Measurements from ENCODE around the gene CATSPERE. TPM values are rescaled to one million over a fixed set of nuclear protein-coding genes. Genes with fewer than 3 reads are reported as not detected.

CATSPERE gene
- total and polyA plus RNA-seq, 11 donors = 0.07 to 1.2 (median 0.25) TPM

DNA sequence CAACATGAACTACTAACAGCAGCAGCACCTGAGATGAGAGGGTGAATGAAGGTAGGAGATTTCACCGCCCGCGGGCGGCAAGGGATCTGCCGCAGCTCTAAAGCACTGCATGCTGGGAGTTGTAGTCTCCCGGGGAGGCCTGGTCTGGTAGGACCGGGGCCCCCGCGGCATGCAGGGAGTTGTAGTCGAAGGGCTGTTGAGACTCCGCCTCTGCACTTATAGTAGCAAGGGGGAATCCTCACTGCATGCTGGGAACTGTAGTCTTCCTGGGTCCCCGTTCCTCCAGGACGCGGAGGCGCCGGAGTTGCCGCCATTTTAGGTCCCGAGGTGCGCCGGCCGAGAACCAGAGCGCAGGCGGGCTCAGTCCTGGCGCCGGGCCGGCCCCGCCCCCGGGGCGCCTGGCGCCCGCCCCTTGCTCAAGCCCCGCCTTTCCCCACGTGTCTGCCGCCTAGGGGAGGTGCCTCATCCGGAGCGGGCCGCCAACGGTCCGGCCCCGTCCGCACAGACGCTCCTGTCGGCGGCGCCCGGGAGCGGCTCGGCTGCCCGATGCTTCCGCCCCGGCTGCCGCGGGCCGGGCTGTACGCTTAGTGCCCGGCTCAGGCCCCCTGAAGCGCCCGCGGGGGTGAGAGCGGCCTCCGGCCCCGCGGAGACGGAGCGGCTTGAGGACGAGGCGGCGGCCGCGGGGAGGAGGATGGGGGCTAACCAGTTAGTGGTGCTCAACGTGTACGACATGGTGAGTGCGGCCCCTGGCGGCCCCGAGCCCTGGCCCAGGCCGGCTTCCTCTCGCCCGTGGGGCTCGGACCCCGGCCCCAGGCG lies 191.8 kb downstream of the CATSPERE start, which contains the start of gene DESI2:
DESI2 (plus strand) TSS at position 504 of the 816 bp plus-strand sequence; CDS start at position 692, 188 bp downstream.
- TF ChIP-seq, protein P1, sequence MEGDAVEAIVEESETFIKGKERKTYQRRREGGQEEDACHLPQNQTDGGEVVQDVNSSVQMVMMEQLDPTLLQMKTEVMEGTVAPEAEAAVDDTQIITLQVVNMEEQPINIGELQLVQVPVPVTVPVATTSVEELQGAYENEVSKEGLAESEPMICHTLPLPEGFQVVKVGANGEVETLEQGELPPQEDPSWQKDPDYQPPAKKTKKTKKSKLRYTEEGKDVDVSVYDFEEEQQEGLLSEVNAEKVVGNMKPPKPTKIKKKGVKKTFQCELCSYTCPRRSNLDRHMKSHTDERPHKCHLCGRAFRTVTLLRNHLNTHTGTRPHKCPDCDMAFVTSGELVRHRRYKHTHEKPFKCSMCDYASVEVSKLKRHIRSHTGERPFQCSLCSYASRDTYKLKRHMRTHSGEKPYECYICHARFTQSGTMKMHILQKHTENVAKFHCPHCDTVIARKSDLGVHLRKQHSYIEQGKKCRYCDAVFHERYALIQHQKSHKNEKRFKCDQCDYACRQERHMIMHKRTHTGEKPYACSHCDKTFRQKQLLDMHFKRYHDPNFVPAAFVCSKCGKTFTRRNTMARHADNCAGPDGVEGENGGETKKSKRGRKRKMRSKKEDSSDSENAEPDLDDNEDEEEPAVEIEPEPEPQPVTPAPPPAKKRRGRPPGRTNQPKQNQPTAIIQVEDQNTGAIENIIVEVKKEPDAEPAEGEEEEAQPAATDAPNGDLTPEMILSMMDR (IDR thresholded peaks at IDR 0.05) = peak; percentile 32 to 77 (median 58)
- TF ChIP-seq POLR2A (IDR thresholded peaks at IDR 0.05) = peak; percentile 87 to 98
- H3K4me1 ChIP-seq = peaks cover 4 to 48% (median 30%) of the 10 kb centered on the region in 12 donors
- intact Hi-C loops (cut with DNase I) = loop anchor here in 8 of 10 donors (1.0 to 10.0 kb wide), 13 partner anchors 20 to 390 kb away; partner anchors contain the start of genes ADSS2 (in 6 of the 8), CATSPERE (in 2 of the 8), COX20 (in 1 of the 8) and HNRNPU (in 1 of the 8)
- no peaks in the 10 kb centered on the region for H3K9me3 ChIP-seq
- DNase-seq (peak; percentile 98 to 99 (median 99)), ATAC-seq (peak; percentile 97 to 99 (median 98))
- H3K27ac ChIP-seq = peak within 1 kb of the TSS; percentile 83 to 98 (median 96)
- H3K4me3 ChIP-seq = peak within 1 kb of the TSS; percentile 51 to 99 (median 88)
- H3K27me3 ChIP-seq = no peaks in the 10 kb centered on the region
- H3K36me3 ChIP-seq = peaks cover 0 to 8% (median 0%) of the 10 kb centered on the region in 9 donors
- WGBS, 4 donors = 0 to 1% (median 0%) methylated on average over 17 to 81 of the region's 81 CpGs

DNA sequence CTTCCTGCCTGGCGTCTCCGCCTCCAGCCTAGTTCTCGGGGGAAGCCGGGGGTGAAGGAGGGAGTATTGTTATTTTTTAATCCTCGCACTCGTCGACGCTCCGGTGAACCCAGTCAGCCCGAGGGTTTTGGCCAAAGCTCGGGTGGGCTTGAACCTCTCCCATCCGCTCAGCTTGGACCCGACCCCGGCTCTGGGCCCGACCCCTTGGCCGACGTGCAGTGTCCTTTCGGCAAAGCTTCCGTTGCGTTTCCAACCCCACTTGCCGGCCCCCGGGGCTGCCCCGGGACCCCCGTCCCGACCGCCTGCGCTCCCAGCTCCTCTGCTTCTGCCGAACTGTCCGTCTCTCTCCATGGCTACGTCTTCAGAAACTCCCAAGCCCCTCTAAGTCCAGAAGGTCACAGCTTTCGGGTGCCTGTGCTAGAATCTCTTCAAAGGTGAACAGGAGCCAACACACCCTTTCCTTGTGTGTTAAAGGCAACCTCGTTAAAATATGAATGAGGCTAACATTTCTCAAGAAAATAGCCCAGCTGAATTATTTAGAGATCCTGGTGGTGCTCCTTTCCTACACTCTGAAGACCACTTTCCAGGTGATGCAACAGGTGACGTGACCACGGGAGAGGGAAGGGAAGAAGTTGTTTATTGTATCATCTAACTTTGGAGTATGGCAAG lies 192.5 kb downstream of the CATSPERE start:
- WGBS, 4 donors = 1 to 2% (median 1%) methylated on average over 15 to 34 of the region's 34 CpGs
- Histone ChIP-seq H3K9me3 (no peaks in the 10 kb centered on the region), H3K27me3 (no peaks in the 10 kb centered on the region), H3K27ac (peak overlapping the region; percentile 83 to 98 (median 96)), H3K4me1 (peaks cover 4 to 55% (median 36%) of the 10 kb centered on the region in 12 donors), H3K36me3 (peaks cover 0 to 8% (median 0%) of the 10 kb centered on the region in 9 donors), H3K4me3 (peak overlapping the region; percentile 51 to 99 (median 88))
- no peak for ATAC-seq
- TF ChIP-seq, protein P1 (IDR thresholded peaks at IDR 0.05) = peak in 1 of 12 donors; percentile 5
- no peak for TF ChIP-seq POLR2A (IDR thresholded peaks at IDR 0.05)
- DNase-seq = peak in 2 of 5 donors; percentile 20 to 50
- intact Hi-C loops (cut with DNase I) = loop anchor here in 8 of 10 donors (2.0 to 10.0 kb wide), 12 partner anchors 19 to 389 kb away; partner anchors contain the start of genes ADSS2 (in 6 of the 8), CATSPERE (in 1 of the 8), COX20 (in 1 of the 8) and HNRNPU (in 1 of the 8)

DNA sequence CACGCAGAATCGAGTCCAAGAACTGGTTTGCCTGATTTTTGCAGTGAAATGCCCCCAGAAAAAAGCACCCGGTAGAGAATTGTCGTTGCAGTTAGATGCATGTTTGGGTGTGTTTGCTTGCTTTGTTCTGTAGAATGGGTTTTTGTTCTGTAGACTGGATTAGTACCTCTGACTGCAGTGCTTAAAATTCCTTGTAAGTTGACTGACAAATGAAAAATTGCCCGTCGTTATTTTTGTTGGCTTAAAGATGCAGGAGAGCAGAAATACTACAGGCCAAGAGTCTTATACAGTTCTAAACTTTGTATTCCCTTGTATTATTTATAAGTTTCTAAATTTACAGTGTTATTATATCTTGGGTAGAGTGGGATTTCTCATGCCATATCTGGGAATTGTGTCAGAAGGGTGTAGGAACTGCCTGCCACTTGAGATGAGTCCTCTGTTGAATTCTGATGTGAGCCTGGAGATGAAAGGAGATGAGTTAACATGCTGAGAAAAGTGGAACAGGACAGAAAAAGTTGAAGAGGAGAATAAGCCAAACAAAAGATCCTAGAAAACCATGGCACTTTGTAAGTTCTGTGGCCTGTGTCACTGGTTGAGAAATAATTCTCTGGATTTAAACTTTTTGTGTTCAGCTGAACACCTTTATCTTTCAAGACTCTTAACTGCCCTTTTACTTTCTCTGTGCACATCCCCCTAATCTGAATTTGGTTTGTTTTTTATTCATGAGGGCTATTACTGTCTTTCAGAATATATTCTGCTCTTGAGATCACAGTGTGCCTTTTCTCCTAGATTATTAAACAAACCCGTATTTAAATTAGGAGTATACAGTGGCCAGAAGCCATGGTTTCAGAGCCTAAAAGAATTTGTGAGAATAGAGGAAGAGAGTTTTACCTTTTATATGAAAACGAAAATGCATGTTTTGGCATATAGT lies 193.3 kb downstream of the CATSPERE start:
- H3K4me1 ChIP-seq = peaks cover 4 to 58% (median 36%) of the 10 kb centered on the region in 12 donors
- ATAC-seq = no peak
- H3K9me3 ChIP-seq = no peaks in the 10 kb centered on the region
- no peaks in the 10 kb centered on the region for H3K27me3 ChIP-seq
- peak overlapping the region; percentile 51 to 99 (median 88) for H3K4me3 ChIP-seq
- no peak for TF ChIP-seq POLR2A (IDR thresholded peaks at IDR 0.05)
- TF ChIP-seq, protein P1 (IDR thresholded peaks at IDR 0.05) = no peak
- DNase-seq = no peak
- intact Hi-C loops (cut with DNase I) = loop anchor here in 8 of 10 donors (5.0 to 10.0 kb wide), 8 partner anchors 143 to 320 kb away; partner anchors contain the start of genes ADSS2 (in 5 of the 8), CATSPERE (in 1 of the 8), COX20 (in 1 of the 8) and HNRNPU (in 1 of the 8)
- WGBS, 4 donors = 7 to 12% (median 8%) methylated on average over 8 of the region's 8 CpGs
- H3K27ac ChIP-seq = peak overlapping the region in 10 of 12 donors; percentile 86 to 98 (median 97)
- H3K36me3 ChIP-seq = peaks cover 0 to 11% (median 0%) of the 10 kb centered on the region in 9 donors

Data from heart left ventricle (tissue), 16 donors.